ENCODE results near the gene HES3.
A peak's percentile ranks its signal among the peaks of the same experiment; 100 is the strongest.

HES3 gene

GRCh38 chr1:6245869-6246496, 2.0 kb downstream of the HES3 start:
- DNase-seq (ENCODE audit: low read depth) = no peak

- peak; percentile 74 for DNase-seq (ENCODE audit: low read depth)
Observed at GRCh38 chr1:6246497-6247467, 2.8 kb downstream of the HES3 start.

- no peak for DNase-seq (ENCODE audit: low read depth)
Observed at GRCh38 chr1:6247651-6248050, 3.7 kb downstream of the HES3 start.

GRCh38 chr1:6248161-6248776, 4.3 kb downstream of the HES3 start:
- no peak for DNase-seq (ENCODE audit: low read depth)

GRCh38 chr1:6248932-6249738, 5.2 kb downstream of the HES3 start:
- DNase-seq (ENCODE audit: low read depth) = no peak

GRCh38 chr1:6249739-6250689, 6.0 kb downstream of the HES3 start:
- DNase-seq (ENCODE audit: low read depth) = no peak

- no peak for DNase-seq (ENCODE audit: low read depth)
Observed at GRCh38 chr1:6251233-6251632, 7.3 kb downstream of the HES3 start.

- no peak for DNase-seq (ENCODE audit: low read depth)
Observed at GRCh38 chr1:6251681-6252373, 7.8 kb downstream of the HES3 start.

- DNase-seq (ENCODE audit: low read depth) = no peak
Observed at GRCh38 chr1:6252374-6252710, 8.4 kb downstream of the HES3 start.

GRCh38 chr1:6253380-6253779, 9.4 kb downstream of the HES3 start:
- DNase-seq (ENCODE audit: low read depth) = no peak

- DNase-seq (ENCODE audit: low read depth) = no peak
Observed at GRCh38 chr1:6254691-6255090, 10.7 kb downstream of the HES3 start.

GRCh38 chr1:6256645-6257044, 12.7 kb downstream of the HES3 start:
- no peak for DNase-seq (ENCODE audit: low read depth)

- DNase-seq (ENCODE audit: low read depth) = no peak
Observed at GRCh38 chr1:6257541-6258069, 13.6 kb downstream of the HES3 start.

GRCh38 chr1:6258675-6259074, 14.7 kb downstream of the HES3 start:
- DNase-seq (ENCODE audit: low read depth) = no peak

GRCh38 chr1:6259491-6260362, 15.7 kb downstream of the HES3 start:
- DNase-seq (ENCODE audit: low read depth) = peak; percentile 80

GRCh38 chr1:6260433-6260934, 16.5 kb downstream of the HES3 start:
- no peak for DNase-seq (ENCODE audit: low read depth)

GRCh38 chr1:6260961-6261614, 17.1 kb downstream of the HES3 start, which contains the start of gene GPR153:
Gene GPR153 (minus strand): TSS chr1:6261098. CDS start chr1:6254905, 6,193 bp downstream.
- DNase-seq (ENCODE audit: low read depth) = no peak

GRCh38 chr1:6261615-6261995, 17.6 kb downstream of the HES3 start:
- DNase-seq (ENCODE audit: low read depth) = no peak

Data from CMK (cell line).